ENCODE data around the gene EN1. TPM values are rescaled to one million over a fixed set of nuclear protein-coding genes. Genes with fewer than 3 reads are reported as not detected.

EN1 gene
- total RNA-seq, 2 experiments from 2014 or later = not detected

- ATAC-seq (ENCODE audit: poor library complexity) (no peak), DNase-seq (no peak)
- H3K9me3 ChIP-seq (ENCODE audit: control insufficient read depth in 1 of 2, insufficient read depth in 1 of 2, low read length in 2 of 2) = peaks cover 0 to 60% of the 10 kb centered on the region in 2 experiments
- Mint-ChIP-seq H3K4me1 (ENCODE audit: low read depth) (peaks cover 30% of the 10 kb centered on the region), H3K27ac (no peak overlapping the region), H3K9me3 (no peaks in the 10 kb centered on the region), H3K27me3 (peaks cover 95% of the 10 kb centered on the region), H3K36me3 (ENCODE audit: low read depth) (no peaks in the 10 kb centered on the region), H3K4me3 (peak overlapping the region; percentile 14)
- intact Hi-C loops (cut with DNase I, micrococcal nuclease) = loop anchor here (1.0 to 10.0 kb wide), 5 partner anchors 550 to 808 kb away; no protein-coding TSS in a partner anchor
- no peak for TF ChIP-seq CTCF (IDR thresholded peaks at IDR 0.05)
- H3K27ac ChIP-seq (ENCODE audit: low read depth in 1 of 2, low read length in 2 of 2) = no peak overlapping the region
- CTCF ChIA-PET = interaction anchor here (0.5 to 1.8 kb wide), 17 partner anchors 9 to 987 kb away, joined by 3 to 11 read pairs (median 4); no protein-coding TSS in a partner anchor
- peaks cover 97 to 98% of the 10 kb centered on the region in 2 experiments for H3K27me3 ChIP-seq (ENCODE audit: control insufficient read depth in 1 of 2, insufficient read depth in 2 of 2, low read length in 2 of 2)
- no peaks in the 10 kb centered on the region for H3K36me3 ChIP-seq (ENCODE audit: insufficient read depth, low read length)
- no peak overlapping the region for H3K4me3 ChIP-seq (ENCODE audit: low read length)
- peaks cover 46% of the 10 kb centered on the region for H3K4me1 ChIP-seq (ENCODE audit: insufficient read depth, low read length)
- POLR2A ChIA-PET = interaction anchor here (0.7 to 1.1 kb wide), 3 partner anchors 7 to 808 kb away, joined by 3 to 4 read pairs (median 3); partner anchors contain the start of gene EN1
These were observed 7.3 kb upstream of the EN1 start for GRCh38 chr2:118854507-118855345.

DNA sequence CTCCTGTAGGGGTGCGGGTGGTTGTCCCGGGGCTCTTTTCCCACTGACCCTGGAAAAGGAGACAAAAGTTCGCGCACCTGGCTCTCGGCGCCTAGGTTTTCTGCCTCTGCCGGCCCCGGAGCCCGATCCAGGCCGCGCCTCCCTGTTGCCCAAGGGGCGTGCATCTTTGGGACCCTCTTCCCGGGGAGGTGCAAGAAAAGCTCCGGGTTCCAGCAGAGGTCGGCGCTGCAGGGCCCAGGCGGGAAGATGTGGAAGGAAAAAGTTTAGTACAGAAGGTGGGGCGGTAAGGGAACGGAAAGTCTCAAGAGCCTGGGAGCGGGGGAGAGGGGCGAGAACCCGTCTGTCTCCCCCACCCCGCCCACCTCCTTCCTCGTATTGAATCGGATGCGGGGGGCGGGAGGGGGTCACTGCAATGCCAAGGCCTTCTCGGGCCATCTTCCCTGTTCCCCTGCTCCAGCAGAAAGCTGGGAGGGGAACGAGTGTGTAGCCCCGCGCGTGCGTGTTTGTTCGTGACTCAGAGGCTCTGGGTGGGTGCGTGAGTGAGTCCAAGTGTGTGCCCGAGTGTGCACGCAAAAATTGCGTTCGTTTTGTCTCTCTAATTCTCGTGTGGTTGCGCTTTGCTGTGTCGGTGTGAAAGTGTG, 6.3 kb upstream of the EN1 start:
- Histone ChIP-seq H3K27ac (ENCODE audit: low read depth in 1 of 2, low read length in 2 of 2) (no peak overlapping the region), H3K4me1 (ENCODE audit: insufficient read depth, low read length) (peaks cover 46% of the 10 kb centered on the region), H3K27me3 (ENCODE audit: control insufficient read depth in 1 of 2, insufficient read depth in 2 of 2, low read length in 2 of 2) (peaks cover 97 to 98% of the 10 kb centered on the region in 2 experiments), H3K4me3 (ENCODE audit: low read length) (no peak overlapping the region), H3K9me3 (ENCODE audit: control insufficient read depth in 1 of 2, insufficient read depth in 1 of 2, low read length in 2 of 2) (peaks cover 0 to 62% of the 10 kb centered on the region in 2 experiments), H3K36me3 (ENCODE audit: insufficient read depth, low read length) (no peaks in the 10 kb centered on the region)
- Mint-ChIP-seq H3K27ac (no peak overlapping the region), H3K27me3 (peaks cover 95% of the 10 kb centered on the region), H3K4me3 (peak overlapping the region; percentile 14), H3K4me1 (ENCODE audit: low read depth) (peaks cover 34% of the 10 kb centered on the region), H3K36me3 (ENCODE audit: low read depth) (no peaks in the 10 kb centered on the region), H3K9me3 (no peaks in the 10 kb centered on the region)
- ChIA-PET CTCF (no interaction called here), POLR2A (no interaction called here)
- ATAC-seq (ENCODE audit: poor library complexity) (no peak), DNase-seq (no peak)
- no peak for TF ChIP-seq CTCF (IDR thresholded peaks at IDR 0.05)
- intact Hi-C loops (cut with DNase I, micrococcal nuclease) = loop anchor here in 1 of 2 experiments (2.0 to 10.0 kb wide), 2 partner anchors 549 to 807 kb away; no protein-coding TSS in a partner anchor

DNA sequence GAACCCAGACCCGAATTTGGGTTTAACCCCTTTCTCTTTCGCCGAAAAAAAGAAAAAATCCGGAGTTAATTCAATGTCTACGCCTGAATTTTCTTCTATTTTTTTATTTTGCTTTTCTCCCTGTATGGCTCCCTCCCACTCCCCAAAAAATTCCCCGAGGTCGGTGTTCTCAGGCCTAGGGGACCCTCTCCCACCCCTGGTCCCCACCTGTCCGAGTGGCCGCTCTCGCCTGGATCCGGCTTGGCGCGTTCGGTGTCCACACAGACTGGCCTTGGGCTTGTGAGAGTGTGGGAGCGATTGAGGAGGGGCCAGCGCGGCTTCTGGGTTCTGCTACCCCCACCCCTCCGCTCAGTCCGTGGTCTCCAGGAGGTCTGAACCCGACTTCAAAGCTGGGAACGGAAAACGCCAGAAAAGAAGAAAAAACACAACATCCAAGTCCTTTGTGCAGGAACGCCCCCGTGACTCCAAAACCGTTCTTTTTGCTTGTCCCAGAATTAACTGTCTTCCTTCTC, 5.7 kb upstream of the EN1 start:
- Histone ChIP-seq H3K4me3 (ENCODE audit: low read length) (no peak overlapping the region), H3K27ac (ENCODE audit: low read depth in 1 of 2, low read length in 2 of 2) (no peak overlapping the region), H3K36me3 (ENCODE audit: insufficient read depth, low read length) (no peaks in the 10 kb centered on the region), H3K9me3 (ENCODE audit: control insufficient read depth in 1 of 2, insufficient read depth in 1 of 2, low read length in 2 of 2) (peaks cover 0 to 62% of the 10 kb centered on the region in 2 experiments), H3K27me3 (ENCODE audit: control insufficient read depth in 1 of 2, insufficient read depth in 2 of 2, low read length in 2 of 2) (peaks cover 98% of the 10 kb centered on the region in 2 experiments), H3K4me1 (ENCODE audit: insufficient read depth, low read length) (peaks cover 50% of the 10 kb centered on the region)
- Mint-ChIP-seq H3K27me3 (peaks cover 100% of the 10 kb centered on the region), H3K4me1 (ENCODE audit: low read depth) (peaks cover 38% of the 10 kb centered on the region), H3K27ac (no peak overlapping the region), H3K9me3 (no peaks in the 10 kb centered on the region), H3K36me3 (ENCODE audit: low read depth) (no peaks in the 10 kb centered on the region), H3K4me3 (no peak overlapping the region)
- intact Hi-C loops (cut with DNase I, micrococcal nuclease) = loop anchor here in 1 of 2 experiments (10.0 kb wide), 1 partner anchor 548 kb away; no protein-coding TSS in a partner anchor
- ChIA-PET CTCF (no interaction called here), POLR2A (no interaction called here)
- no peak for TF ChIP-seq CTCF (IDR thresholded peaks at IDR 0.05)
- DNase-seq = no peak
- no peak for ATAC-seq (ENCODE audit: poor library complexity)
